HG02763 (cell line): Measurements from ENCODE around the gene FZD2.
"Not testable (repeated sequence)": the region's sequence is repeated elsewhere in the genome, so short reads cannot be mapped to it uniquely, and the experiment has no call there.

ENCODE experiments used
- ATAC-seq: cut with Tn5 transposase; IDR thresholded peaks from one replicate; pipeline ENCODE4 v1.9.1; 2021; ENCODE audit warnings: mild to moderate bottlenecking, moderate library complexity; ENCODE audit not compliant: unreplicated experiment

The FZD2 gene

DNA sequence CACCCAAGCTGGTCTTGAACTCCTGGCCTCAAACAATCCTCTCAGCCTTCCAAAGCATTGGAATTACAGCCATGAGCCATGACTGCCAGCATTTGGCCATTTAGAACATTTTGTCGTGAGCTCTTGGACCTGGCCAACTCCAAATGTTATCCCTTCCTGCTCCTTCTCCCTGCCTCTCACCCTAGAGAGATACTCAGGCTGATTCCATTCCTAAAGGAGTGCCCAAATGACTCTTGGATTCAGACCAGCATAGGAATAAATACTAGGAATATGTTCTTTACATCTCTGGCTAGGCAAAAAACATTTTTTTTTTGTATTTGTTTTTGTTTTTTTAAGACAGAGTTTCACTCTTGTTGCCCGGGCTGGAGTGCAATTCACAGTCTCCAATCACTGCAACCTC, 15.5 kb downstream of the FZD2 start:
- no peak for ATAC-seq

DNA sequence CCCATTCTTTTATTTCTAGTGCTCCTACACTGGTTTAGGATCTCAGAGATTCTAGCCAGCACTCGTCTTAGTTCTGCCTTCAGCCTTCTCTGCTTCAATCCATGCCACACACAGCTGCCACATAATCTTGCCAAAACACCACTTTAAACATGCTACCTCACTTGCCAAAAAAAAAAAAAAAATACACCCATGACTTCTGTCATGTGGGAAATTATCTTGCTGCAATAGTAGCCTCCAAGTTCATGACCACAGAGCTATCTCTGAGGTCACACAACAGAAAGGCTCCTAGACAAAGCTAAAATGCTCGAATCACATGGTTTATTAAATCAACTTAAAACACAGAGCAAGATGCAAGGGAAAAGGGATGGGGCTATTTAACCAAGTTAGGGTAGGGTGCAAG, 18.1 kb downstream of the FZD2 start:
- ATAC-seq = no peak

DNA sequence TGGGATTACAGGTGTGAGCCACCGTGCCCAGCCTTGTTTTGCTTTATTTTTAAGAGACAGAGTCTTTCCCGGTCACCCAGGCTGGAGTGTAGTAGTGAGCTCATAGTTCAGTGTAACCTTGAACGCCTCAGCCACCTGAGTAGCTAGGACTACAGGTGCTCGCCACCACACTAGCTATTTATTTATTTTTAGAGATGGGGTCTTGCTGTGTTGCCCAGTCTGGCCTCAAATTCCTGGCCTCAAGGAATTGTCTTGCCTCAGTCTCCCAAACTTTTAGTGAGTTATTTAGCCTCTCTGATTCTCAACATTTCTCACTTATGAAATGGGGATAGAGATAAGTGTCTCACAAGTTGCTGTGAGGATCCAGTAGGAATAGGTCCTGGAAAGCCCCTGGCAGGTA, 21.7 kb downstream of the FZD2 start:
- no peak for ATAC-seq

DNA sequence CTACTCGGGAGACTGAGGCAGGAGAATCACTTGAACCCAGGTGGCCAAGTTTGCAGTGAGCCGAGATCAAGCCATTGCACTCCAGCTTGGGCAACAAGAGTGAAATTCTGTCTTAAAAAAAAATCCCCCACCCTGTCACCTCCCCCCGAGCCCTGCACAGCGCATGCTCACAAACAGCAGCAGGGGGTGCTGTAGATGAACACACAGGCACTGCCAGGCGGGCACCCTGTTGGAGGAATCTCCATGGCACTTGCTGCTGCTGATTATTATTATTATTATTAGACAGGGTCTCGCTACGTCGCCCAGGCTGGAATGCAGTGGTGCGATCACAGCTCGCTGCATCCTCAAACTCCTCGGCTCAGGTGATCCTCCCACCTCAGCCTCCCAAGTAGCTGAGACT, 24.6 kb downstream of the FZD2 start:
- ATAC-seq = no peak

DNA sequence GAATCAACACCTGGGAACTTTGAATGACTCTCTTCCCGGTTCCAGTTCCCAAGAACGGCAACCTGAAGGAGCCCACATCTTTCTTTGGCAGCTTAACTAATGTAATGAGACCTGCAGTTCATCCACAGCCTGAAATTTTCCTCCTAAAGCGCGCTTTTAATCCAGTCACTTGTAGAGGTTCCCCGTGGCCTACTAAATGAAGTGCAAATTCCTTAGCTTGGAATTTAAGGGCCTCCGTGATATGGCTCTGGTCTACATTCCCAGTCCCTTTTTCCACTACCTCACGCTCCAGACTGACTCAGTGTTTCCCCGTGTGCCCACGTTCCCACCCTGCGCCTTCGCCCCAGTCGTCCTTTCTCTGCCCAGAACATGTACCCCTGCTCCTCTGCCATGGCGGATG, 27.2 kb downstream of the FZD2 start:
- no peak for ATAC-seq

DNA sequence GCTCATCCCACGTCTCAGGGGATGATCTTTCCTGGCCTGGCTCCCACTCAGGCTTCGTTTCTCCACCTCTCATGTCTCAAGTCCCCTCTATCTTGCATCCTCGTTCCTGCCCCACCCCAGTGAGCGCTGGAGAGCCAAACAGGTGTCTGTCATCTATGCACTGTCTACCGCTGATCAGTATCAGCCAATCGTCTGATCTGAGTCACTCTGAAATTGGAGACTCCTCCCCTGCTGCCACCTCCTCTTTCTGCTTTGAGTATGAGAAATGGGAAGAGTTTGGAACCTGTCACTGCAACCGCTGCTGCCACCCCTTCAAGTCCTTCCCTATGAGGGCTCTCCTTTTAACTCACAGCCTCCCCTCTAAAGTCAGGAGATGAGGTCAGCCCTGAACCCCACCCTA, 28.0 kb downstream of the FZD2 start:
- ATAC-seq = no peak

DNA sequence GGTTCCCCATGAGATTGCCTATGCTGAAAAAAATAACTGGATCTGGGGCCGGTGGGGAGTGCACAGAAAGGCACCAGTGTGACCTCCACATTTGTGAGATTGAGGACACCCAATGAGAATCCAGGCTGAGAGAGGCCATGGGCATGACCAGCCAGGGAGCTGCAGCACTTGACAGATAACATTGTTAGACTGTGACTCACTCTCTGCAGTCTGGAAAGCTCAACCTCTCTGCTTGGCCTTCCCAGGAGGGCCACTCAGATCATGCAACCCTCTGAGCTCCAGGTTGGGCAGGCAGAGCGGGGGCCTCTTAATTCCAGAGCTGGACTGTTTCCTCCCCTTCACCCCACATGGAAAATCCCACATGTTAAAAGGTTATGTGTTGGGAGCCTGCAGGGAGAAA, 30.1 kb downstream of the FZD2 start:
- no peak for ATAC-seq

DNA sequence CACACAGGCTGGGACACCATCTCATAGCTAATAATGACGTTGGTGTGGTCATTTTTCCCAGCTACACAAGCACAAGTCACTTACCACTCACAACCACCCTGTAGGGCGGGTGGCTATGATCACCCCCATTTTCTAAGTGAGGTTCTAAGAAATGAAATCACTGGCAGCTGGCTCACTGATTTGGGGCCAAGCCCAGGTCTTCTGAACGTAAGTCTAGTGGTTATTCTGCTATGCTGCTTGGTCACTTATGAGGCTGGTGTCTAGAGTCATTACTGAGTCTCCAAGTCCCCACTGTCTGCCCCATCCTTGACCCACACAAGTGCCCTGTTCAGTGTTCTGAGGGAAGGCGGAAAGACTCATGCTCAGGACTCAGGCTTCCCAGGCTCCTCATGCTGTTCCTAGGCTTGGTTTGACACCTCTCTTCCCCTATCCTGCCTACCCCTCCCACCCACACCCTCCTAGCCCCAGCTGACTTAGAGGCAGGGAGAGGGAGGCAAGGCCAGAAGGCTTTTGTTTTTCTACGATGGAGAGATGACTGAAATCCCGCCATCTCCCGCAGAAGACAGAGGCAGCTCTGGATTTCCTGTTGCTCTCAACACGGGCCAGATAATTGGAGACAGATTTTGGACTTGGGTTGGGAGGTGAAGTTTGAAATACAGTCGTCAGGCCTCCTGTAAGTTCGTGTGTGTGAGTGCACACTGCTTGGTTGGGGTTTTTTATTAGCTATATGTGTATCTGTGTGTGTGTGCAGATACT, 32.2 kb downstream of the FZD2 start:
- no peak for ATAC-seq

DNA sequence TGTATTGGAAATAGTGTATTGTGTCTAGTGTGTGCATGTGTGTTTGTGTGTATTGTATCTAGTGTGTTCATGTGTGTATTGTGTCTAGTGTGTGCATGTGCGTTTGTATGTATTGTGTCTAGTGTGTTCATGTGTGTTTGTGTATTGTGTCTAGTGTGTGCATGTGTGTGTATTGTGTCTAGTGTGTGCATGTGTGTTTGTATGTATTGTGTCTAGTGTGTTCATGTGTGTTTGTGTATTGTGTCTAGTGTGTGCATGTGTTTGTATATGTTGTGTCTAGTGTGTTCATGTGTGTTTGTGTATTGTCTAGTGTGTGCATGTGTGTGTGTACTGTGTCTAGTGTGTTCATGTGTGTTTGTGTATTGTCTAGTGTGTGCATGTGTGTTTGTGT, 32.8 kb downstream of the FZD2 start:
- ATAC-seq = not testable (repeated sequence)

DNA sequence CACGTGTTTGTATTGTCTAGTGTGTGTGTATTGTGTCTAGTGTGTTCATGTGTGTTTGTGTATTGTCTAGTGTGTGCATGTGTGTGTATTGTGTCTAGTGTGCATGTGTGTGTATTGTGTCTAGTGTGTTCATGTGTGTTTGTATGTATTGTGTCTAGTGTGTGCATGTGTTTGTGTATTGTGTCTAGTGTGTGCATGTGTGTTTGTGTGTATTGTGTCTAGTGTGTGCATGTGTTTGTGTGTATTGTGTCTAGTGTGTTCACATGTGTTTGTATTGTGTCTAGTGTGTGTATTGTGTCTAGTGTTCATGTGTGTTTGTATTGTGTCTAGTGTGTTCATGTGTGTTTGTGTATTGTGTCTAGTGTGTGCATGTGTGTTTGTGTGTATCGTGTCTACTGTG, 33.5 kb downstream of the FZD2 start:
- ATAC-seq = not testable (repeated sequence)

DNA sequence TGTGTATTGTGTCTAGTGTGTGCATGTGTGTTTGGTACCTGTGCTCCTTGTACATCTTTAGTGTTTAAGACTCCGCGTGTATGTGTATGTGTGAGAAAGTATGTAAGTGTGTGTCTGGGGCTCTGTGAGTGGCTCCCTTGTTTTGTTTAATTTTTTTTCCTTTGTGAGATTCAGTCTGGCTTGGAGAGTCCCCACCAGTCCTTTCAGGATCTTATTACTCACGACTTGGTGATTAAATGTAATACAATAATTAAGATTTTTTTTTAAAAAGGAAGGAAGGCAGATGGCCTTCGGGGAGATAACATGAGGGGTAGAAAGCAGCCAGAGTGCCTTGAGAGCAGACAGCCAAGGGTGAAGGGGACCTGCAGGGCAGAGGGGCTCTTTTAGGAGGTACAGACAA, 33.9 kb downstream of the FZD2 start:
- no peak for ATAC-seq

DNA sequence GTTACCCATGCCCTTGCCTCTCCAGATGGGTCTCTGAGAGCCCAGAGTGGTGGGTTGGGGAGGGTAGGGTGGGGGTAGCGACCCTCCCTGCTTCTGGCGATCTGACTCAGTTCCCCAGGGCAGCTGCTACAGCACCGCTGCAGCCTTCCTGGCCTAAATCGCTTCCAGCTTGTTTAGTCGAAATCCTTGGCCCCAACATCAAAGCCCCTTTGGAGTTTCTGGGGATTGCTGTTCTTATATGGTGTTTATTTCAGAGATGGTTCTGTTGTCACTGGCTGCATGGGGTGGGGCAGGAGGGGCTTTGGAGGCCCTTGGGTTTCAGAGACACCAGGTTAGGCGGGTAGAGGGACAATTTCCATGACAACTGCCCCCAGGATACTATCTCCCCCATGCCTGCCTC, 35.9 kb downstream of the FZD2 start:
- ATAC-seq = no peak

DNA sequence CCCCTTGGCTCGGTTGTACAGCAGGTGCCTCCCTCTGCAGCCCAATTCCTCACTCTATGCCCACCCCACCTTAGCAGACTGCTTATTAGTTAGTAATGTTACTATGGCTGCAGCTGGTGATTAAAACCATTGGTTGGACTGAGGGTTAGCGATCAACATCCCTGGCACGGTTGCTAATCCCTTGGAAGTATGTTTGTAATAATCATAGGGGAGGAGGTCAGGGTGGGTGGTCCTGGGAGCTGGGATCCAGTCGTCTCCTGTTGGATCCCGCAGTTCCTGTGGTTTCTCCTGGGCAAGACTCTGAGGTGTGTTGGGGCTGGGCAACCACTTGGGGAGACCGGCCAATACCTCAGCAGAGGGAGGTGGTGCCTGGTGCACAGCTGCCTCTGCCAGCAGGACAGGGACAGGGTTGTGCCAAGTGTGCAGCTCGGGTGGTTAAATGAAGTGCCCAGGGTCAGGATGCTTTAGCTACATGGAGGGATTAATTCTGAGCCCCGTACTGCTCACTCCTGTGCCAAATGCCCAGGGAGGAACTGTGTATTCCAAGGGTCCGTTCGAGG, 38.0 kb downstream of the FZD2 start:
- ATAC-seq = no peak

DNA sequence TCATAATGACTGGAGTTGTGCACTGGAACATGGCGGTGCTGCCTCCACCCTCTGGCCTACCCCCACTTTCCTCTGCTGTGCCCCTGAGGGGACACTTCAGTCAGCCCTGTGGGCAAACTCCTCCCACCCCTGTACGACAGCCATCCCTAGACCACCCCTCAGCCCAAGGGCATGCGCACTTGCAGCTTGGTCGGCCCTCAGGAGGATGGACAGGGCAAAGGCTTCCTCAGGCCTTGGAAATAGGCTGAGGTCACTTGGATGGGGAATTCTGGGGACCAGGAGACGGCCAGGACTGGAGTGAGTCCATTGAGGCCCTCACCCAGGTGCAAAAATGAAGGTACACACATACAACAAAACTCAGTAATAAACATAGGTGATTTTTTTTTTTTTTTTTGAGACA, 41.0 kb downstream of the FZD2 start:
- ATAC-seq = no peak

DNA sequence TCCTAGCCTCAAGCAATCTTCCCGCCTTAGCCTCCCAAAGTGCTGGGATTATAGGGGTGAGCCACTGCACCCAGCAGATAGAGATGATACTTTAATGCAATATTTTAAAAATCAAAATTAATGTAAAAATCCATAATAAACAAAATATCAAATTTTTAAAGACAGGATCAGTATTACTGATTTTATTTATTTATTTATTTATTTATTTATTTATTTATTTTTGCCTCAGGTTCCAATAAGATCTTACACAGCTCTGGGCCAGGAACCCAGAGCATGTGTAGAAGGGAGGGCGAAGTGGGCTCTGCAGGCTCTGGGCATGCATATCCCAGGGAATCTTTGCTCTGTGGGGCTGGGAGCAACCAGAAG, 41.6 kb downstream of the FZD2 start:
- no peak for ATAC-seq

DNA sequence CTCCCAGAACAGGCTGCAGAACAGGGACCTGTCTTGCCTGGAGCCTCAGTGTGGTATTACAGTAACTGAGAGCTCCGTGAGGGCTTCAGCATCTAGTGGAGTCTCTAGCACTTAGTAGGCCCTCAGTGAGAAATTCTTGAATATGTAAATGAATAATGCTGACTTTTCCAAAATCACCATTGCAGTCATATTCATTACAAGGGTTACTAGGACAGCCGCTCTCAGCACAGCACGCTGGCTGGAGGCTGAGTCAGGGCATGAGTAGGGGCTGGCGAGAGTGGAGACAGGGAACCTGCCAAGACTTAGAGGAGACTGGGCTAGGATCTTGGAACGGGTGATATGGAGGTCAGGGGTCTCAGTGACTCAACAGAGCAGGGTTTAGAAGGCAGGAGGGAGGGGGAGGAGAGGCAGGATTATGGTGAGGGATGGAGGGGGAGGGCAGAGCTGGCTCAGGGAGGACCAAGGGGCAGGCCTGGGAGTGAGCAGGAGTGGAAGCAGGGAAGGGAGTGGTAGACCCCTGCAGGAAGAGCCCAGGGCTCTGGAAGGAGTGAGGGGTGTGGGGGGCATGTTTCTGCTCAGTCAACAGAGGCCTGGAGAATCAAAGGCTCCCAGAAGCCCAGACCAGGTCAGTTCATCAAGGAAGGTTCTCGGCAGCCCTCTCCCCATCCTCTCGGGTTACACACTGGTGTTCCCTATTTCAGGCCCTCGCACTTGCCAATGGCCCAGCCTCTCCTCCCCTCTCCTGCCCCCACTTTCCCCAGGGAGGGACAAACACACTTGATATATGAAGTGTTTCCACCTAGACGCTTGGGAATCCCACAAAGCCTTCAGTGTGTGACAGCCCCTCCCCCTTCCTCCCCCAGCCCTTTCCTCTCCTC, 42.3 kb downstream of the FZD2 start:
- ATAC-seq = no peak

DNA sequence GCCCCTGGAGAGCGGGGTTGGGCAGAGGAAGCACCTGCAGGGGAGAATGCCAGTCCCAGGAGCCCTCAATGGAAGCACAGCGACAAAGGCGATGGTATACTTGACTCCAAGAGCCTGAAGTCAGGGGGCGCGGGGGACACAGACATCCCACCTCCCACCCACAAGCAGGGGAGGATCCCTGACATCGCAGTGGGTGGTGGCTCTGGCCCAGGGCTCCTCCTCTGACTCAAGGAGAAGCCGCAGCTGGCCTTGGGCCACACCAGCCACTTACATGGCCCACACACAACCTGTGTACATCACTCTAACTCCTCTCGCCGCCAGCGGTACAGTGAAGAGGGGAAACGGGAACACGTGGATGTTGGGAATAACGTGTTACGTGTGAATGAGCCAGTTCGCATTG, 44.3 kb downstream of the FZD2 start:
- no peak for ATAC-seq

DNA sequence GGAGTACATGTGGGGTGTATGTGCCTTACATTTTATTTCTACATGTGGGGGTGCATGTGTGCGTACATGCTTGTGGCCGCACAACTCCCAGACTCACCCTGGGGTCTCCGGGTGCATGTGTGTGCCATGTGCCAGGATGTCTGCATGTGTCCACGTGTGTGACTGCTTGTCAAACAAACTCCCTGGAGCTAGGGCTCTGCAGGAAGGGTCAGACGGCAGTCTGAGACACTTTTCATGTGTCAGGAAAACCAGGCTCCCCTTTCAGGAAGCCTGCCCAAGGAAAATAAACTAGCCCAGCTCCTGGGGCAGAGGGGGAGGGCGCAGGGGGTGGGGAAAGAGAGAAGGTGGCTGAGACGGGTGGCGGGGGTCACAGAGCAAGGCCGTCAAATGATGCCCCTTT, 44.7 kb downstream of the FZD2 start:
- ATAC-seq = no peak

DNA sequence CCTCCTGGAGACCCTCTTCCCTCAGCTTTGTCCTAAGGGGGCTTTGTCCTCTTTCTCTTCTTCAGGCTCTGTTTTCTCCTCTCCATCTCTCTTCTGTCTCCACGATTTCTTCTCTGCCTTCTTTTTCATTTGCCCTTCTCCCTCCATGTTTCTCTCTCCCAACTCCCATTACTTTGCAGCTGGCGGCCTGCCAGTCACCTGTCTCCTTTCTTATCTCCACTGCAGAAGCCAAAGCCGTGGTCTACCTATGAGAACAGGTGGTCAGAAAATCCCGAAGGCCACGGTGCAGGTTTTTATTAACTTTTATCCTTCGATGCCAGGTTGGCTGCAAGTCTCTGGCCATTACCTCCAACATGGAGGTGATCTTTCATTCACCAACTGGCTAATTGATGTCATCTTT, 45.1 kb downstream of the FZD2 start:
- no peak for ATAC-seq

DNA sequence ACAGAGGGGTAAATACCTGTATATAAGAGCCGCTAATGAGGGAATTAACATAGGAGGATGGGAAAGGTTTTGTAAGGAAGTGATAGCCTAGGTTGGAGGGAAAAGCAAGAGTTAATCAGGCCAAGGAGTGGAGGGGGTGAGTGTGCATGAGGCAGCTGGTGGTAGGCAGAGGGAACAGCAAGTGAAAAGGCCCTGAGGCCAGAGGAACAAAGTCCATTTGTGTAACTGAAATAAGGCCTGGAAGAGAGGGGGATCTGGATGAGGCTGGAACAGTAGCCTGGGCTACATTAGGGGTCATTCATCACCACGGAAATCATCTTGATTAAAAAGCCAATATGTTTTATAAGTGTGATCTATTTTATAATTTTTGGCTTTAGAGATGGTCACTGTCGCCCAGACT, 45.7 kb downstream of the FZD2 start:
- no peak for ATAC-seq

DNA sequence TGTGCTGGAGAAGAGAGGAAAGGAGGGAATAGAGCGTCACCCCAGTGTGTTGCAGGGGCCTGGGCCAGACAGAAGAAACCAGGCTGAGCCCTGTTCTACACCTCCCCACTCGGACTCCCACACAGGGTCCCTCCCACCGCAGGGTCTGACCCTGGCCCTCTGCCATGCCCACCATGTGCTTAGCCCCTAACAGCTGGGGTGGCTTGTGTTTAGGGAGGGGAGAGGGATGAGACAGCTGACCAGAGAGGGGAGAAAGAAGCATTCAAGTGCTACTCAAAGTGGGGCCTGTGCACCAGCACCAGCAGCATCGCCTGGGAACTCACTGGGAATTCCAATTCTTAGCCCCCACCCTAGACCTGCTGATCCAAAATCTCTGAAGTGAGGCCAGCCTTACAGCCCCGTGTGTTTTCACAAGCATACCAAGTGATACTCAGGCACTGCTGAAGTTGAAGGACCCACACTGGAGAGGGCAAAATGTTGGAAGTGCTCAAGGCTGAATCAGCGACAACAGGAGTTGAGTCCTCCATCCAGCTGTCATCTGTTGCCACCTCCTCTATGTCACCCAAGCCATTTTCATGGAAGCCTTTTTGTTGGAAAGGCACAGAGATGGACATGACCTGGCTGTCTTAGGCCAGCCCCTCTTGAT, 47.0 kb downstream of the FZD2 start:
- ATAC-seq = no peak
